GM23248 (cell line): Measurements from ENCODE around the gene SPEG.

ENCODE experiments used
- EZH2 ChIP-seq: fragments of 200-600 bp; sonication (generic); IDR thresholded peaks from 2 replicates; pipeline ENCODE4 v1.6.1; 2018; ENCODE audit warnings: antibody characterized with exemption, mild to moderate bottlenecking; ENCODE audit not compliant: insufficient read depth, poor library complexity, severe bottlenecking
- EZH2phosphoT487 ChIP-seq: fragments of 200-600 bp; sonication (generic); IDR thresholded peaks from 2 replicates; pipeline ENCODE4 v1.6.1; 2018; ENCODE audit warnings: antibody characterized with exemption, moderate library complexity, mild to moderate bottlenecking, low read depth; ENCODE audit not compliant: insufficient read depth

DNA sequence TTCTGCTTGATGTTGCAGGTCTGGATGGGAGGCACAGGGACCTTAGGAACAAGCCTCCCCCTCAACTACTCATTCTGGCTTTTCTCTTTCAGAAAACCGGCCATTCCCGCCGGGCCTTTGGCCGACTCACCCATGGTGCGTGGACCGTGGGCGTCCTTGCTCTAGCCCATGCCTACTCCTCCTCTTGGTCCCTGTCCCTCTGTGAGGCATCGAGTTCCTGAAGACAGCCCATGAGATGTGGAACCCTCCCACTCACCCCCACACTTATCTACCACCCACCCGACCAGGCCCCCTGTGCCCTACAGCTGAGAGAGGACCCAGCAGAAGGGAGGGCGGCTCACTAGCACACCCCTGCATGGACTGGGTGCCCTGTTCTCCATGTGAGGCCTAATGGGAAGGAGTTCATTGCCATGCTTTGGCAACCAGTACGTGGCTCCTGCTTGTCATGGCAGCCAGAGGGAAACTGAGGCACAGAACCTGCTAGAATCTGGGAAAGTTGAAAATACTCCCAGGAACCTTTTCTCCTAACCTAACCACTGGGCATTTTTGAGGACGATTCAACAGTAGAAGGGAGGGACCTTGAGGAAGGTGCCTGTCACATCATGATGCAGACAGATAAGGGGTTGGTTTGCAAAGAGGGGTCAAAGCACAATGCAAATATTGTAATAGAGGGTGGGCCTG lies 8.5 kb downstream of the SPEG start:
- no peak for TF ChIP-seq EZH2
- no peak for TF ChIP-seq EZH2phosphoT487
